Esophagus muscularis mucosa (tissue), 4 donors: Measurements from ENCODE around the gene OR2B6.

Source experiments
- CTCF ChIP-seq, 3 experiments: fragments of 200-600 bp in 2 of 3; fragments of 450-650 bp in 1 of 3; sonication (generic) in 2 of 3; IDR thresholded peaks; one replicate each; pipeline ENCODE4 v1.5.1; 2017 to 2019; ENCODE audit warnings: antibody characterized with exemption in 3 of 3, mild to moderate bottlenecking in 2 of 3, moderate library complexity in 1 of 3
- EP300 ChIP-seq: sonication (generic); formaldehyde crosslinking; IDR thresholded peaks from one replicate; pipeline ENCODE4 v1.6.1; 2017; ENCODE audit warnings: antibody characterized with exemption
- POLR2A ChIP-seq: fragments of 450-650 bp; IDR thresholded peaks from one replicate; pipeline ENCODE4 v1.6.1; 2017; ENCODE audit warnings: antibody characterized with exemption, moderate library complexity, mild to moderate bottlenecking, low read depth
- POLR2AphosphoS5 ChIP-seq, 2 donors: sonication (generic); formaldehyde crosslinking; IDR thresholded peaks; one replicate each; pipeline ENCODE4 v1.6.1; 2017; ENCODE audit warnings: antibody characterized with exemption in 2 of 2

GRCh38 chr6:28001751-28002150 is 44.7 kb downstream of the OR2B6 start:
- TF ChIP-seq POLR2A: no peak
- TF ChIP-seq CTCF (IDR thresholded peaks at IDR 0.05): no peak
- no peak for TF ChIP-seq POLR2AphosphoS5 (IDR thresholded peaks at IDR 0.05)
- no peak for TF ChIP-seq EP300
